GM19438 (cell line): Measurements from ENCODE around the gene SCAP.

Experiments
- ATAC-seq: cut with Tn5 transposase; IDR thresholded peaks from one replicate; pipeline ENCODE4 v1.9.1; 2021; ENCODE audit warnings: low read depth; ENCODE audit not compliant: unreplicated experiment

Gene SCAP

DNA sequence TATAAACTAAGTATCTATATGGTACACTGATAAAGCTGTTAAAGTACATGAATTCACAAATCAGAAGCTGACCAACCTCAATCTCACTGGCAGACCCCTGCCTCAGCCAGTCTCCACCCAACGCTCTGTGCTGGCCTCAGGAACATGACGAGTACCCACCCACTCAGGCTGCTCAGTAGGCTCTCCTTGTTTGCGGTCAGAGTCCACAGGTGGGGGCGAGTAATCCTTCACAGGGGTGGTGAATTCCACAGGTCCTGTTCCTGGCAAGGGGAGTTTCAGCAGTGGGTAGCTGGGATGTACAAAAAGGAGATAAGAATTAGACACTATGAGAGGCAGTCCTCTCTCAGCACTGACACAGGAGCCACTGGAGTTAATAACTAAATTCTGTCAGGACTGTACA, 40.9 kb downstream of the SCAP start:
- no peak for ATAC-seq

DNA sequence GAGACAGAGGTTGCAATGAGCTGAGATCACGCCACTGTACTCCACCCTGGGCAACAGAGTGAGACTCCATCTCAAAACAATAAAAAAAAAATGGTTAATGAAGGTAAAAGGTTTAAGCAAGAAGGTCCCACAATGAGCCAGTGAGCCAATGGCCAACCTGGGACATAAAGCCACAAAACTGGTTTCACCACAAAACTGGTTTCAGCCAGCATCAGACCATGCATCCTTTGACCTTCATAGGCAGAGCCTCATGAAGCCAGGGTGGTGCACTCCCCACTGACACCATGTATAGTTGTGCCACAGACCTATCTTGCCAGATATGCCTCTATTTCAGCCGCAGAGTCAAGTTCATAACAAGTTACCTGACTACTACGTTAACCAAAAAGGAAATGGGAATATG, 41.9 kb downstream of the SCAP start:
- no peak for ATAC-seq

DNA sequence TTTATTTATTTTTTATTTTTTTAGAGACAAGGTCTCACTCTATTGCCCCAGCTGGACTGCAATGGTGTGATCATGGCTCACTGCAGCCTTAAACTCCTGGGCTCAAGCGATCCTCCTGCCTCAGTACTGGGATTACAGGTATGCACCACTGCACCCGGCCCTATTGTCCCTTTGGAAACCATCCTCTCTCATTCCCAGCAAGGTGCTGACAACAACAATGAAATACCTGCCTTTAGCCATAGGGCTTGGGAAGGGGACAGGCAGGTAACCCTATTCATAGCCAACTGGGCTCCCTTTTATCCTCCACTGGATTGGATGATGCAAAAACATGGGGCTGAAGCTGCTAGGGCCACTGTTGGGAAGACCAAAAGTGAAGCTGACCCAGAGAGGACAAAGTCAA, 43.1 kb downstream of the SCAP start:
- ATAC-seq = no peak

DNA sequence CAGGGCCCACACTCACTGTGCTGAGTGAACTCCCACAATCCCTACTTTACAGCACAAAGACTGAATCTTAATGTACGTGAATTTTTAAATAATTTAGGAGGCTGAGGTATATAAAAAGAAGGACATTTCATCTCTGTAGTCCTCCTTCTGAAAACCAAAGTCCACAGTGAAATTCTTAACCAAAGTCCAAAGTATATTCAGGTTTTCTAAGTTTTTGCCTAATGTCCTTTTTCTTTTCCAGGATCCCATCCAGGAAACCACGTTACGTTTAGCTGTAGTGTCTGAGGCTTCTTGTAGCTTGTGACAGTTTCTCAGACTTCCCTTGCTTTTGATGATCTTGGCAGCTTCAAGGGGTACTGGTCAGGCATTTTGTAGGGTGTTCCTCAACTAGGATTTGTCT, 44.5 kb downstream of the SCAP start:
- no peak for ATAC-seq

DNA sequence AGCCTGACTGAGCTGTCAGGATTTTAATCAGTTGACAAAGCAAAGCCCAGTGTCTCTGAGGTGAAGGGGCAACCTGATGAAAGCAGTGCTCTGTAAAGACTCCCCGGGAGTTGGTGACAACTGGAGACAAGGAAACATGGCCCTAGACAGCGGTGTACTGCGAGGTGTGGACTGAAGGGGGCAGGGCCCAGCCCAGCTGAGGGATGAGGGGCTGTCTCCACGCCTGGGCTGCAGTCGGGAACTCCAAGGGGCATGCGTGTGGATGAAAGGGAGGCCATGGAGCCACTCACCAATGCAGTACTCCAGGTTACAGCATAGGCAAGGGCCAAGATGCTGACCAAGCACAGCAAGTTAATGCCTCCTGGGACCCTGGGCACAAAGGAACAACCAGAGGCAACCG, 45.1 kb downstream of the SCAP start:
- no peak for ATAC-seq

DNA sequence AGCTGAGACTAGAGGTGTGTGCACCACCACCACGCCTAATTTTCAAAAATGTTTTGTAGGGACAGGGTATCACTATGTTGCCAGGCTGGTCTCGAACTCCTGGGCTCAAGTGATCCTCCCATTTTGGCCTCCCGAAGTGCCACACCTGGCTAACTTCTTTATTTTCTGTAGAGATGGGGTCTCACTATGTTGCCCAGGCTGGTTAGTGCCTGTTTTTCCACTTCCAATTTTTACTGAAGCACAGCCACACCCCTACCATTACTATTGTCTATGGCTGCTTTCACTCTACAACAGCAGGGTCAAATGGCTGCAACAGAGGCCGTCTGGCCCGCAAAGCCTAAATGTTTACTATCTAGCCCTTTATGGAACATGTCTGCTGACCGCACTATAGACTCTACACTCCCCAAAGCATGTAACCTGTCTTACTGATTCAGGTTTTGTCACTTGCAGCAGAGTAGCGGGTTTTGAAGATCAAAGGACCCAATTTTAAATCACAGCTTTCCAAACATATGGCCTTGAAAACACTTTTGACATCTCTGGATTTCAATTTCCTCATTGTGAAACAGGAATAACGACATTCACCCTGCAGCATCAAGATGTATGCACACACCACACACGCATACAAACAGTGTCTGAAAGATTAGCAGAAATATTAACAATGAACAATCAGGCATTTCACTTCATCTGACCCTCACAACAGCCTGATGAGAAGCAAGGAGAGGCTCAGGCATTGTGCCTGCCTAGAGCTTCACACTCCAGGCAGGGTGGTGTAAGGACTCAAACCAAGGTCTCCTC, 46.1 kb downstream of the SCAP start:
- no peak for ATAC-seq

DNA sequence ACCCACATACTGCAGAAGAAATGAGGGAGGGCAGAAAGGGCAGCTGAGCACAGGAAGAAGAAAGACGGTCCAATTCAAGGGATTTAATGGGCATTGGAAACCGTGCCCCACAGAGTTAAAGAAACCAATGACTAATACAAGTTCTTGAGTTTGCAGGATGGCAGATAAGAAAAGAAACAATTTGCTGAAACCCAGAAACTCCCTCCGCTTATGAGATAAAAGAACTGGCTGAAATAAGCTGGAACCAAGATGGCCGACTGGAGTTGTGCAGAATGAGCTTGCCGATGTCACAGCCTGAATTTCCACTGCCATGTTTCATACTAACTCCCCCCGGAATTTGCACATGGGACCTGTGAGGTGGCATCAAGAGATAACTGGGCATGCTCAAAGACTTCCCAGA, 47.1 kb downstream of the SCAP start:
- no peak for ATAC-seq

DNA sequence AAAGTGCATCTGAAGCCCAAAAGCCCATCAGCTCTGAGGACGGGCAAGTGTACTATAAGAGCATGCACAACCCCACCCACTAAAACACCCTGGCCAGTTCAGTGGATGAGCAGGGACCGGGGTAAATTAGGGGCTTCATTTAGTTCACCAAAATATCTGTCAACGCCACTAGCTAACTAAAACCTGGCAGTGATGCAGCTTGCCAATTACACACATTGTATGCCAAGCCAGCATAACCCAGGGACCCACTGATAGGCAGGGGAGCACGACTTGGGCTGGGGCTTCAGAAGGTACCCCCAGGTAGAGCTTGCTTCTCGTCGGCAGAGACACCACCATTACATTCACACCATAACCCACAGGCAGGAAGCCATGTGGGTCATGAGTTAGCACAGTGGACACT, 47.9 kb downstream of the SCAP start:
- no peak for ATAC-seq

DNA sequence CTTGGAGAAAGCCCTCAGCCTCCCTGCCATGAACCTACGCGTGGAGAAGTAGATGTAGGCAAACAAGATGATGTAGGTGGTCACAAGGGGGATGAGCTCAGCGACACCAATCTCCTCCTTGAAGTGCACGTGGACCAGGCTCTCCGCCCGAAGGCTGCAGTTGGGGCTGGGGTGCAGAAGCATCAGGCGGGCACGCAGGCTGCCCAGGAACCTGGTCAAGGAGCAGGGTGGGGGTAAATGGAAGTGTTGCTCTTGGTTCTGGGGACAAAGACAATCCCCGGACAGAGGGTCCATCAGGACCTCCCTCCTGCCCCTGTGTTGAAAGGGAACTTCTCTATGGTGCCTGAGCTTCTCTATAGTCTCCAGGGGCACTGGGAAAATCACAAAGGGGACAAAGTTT, 49.8 kb downstream of the SCAP start:
- ATAC-seq = no peak

DNA sequence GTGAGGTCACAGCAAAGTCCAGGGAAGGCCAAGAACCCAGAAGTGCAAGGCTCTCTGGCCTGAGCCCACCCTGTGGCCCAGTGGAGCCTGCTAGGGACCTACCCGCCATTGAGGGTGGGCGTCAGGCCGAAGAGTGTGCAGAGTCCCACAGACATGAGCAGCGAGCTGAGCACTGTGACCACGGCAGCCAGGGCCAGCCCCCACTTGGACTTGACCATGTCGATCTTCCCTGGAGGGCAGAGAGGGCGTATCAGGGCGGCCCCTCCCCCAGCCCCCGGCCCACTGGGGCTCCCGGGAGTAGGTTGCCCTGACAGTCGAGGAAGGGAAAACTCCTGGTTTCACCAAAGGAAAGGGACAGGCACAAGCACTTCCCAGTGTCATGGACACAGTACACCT, 50.4 kb downstream of the SCAP start:
- no peak for ATAC-seq

DNA sequence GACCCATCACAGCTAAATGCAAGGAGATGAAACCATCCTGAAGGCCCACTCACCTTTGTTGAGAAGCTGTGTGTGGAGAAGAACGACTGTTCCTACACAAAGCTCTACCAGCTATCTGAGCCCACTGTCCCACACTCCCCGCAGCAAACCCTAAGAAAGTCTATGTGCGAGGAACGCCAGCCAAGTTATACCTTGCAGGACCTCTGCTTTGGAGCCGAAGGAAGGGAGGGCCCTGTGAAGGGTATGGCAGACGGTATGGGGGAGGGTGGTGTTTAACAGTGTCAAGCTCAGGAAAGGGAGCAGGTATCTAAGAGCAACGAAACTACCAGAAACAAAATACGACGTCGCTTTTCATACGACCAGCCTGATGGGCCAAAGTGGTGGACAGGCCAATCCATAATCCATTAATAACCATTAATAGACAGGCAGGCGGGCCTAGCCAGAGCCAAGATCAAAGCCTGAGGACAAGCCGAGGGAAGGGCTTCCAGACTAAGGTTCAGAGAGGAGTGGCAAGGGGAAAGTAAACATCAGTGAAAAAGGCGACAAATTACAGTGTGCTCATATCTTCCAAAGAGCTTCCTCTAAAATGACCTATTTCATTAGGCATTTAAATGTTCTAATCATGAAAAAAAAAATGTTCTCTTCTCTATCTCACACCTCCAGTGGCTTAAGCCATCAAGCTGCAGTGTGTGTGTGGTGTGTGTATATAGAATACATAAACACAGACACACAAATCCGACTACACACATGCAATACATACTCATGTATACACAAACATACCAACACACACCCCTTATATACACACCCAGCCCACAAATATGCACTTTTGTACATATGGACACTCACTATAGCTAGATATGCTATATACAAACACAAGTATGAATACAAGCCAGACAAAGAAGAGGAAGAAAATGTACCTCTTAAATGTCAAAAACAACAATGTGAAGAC, 51.0 kb downstream of the SCAP start:
- no peak for ATAC-seq

DNA sequence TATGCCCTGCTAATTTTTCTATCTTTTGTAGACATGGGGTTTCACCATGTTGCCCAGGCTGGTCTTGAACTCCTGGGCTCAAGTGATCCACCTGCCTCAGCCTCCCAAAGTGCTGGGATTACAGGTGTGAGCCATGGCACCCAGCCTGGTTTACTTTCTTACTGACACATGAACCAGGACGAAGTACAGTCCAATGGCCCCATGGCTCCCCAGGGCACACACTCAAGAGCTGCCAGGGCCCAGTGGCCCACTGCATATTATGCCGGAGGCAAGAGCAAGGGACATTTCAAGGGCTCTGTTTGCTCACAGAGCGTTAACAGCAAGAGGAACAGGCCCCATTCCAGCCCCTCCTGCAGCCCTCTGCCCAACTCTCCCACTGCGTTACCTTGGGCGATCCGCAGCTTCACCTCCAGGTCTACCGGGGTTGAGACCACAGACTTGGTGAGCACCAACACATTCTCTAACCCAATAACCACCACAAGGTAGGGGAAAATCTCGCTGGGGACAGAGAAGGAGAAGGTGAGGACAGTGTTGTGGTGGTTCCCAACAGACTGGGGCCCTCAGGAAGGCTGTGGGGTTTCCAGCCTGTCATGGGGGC, 52.1 kb downstream of the SCAP start:
- no peak for ATAC-seq

DNA sequence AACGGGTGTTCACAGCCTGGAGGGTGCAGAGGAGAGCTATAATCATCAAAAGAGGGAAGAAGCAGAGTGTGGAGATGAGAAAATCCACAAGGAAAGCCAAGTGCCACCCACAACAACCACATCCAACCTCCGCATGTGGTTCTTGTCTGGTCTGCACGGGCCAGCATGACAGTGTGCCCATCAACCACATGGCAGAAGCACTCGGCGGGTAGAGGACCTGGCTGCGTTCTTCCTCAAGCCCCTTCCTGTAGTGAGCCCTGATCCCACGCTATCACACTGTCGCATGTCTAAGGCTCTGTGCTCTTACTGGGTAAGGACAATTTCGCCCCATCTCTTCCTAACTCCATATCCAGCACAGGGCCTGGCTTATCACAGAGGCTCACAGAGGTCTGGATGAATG, 53.0 kb downstream of the SCAP start:
- ATAC-seq = no peak

DNA sequence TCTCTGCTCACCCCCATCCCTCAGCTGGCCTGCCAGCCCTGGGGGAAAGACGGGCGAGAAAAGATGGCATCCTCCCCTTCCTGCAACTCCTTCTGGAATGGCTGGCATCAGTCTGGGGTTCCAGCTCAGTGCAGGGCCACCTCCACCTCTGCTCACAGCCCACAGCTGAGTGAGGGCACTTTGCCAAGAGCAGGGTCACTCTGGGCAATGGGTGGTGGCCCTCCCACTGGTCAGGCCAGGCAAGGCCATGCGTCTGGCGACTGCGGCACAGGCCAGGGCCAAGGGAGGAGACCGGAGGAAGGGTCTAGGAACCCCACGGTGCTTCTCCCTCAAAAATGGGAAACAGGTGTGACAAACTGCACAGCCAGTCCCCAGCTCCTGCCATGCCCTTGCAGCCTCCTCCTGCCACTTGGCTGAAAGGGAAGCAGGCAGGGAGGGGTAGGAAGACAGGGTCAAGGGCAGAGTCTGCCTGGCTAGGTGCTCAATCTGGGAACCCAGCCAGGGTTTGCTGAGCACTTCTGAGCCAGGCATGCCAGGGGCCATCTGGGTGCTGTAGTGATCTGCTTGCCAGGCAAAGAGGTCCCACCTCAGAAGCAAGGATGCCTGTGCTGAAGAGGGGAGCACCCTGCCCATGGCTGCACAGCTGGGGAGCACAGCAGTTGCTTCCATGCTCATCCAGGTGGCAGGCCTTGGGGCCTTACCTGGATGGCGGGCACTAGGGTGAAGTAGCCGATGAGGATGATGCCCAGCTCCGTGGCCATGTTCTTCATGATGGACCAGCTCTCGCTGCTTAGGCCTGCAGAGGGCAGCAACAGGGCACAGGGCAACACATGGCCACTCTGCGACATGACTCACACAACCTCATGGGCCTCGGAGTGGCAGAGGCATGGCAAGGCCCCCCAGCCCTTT, 53.7 kb downstream of the SCAP start:
- ATAC-seq = no peak

DNA sequence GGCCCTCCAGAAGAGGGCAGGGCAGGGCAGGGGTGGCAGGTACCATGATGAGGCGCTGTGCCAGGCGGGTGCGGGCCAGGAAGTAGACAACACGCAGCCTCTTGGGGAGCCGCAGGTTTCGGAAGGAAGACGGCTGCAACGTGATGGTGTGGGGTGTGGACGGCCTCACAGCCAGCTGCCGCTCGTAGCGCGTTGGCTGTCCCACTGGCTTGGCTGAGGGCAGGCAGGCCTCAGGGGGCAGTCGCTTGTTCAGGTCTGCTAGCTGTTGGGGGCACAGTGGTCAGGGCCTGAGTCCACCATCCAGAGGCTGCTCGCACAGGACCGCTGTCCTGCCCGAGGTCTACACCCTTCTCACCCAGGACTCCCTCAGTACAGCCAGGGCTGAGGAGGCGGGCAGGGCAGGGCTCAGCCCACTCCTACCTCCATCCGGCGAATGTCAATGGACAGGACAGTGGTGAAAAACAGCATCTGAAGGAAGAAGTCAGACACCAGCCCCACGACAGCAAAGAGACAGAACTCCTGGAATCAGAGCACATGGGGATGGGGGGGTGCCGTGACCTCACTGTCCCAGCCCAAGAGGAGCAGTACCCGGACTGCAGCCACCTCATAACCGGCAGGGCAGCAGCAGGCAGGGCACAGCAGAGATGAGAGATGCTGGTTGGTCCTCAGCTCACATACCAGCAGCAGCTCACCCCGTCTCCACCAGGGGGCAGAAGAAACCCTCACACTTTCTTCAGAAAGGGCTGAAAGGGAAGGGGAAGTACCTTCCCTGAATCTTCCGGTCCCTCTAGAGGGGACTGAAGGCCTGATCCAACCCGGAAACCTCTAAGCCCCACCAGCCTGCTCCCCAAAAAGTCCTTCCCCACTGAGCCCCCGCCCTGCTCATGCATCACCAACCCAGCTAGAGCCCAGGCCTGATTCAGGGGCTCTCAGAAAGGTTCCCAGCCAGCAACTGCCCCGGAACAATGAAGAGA, 54.9 kb downstream of the SCAP start:
- peak; percentile 70 for ATAC-seq

DNA sequence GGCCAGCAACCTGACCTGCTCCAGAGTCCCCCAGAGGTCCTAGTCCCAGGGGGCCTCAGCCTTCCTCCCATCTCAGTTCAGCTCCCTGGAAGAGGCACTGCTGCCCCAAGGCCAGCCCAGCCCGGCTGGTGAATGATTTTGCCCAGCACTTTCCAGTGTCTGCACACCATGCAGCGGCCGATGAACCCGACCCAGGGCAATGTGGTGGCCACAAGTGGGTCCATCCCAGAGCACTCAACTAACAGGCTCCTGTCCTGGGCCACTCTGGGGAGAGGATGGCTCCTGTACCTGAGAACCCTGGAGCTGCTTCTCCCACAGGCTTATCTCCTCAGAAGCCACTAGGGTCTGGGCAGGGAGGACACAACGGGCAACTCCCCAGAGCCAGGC, 55.7 kb downstream of the SCAP start:
- ATAC-seq = no peak

DNA sequence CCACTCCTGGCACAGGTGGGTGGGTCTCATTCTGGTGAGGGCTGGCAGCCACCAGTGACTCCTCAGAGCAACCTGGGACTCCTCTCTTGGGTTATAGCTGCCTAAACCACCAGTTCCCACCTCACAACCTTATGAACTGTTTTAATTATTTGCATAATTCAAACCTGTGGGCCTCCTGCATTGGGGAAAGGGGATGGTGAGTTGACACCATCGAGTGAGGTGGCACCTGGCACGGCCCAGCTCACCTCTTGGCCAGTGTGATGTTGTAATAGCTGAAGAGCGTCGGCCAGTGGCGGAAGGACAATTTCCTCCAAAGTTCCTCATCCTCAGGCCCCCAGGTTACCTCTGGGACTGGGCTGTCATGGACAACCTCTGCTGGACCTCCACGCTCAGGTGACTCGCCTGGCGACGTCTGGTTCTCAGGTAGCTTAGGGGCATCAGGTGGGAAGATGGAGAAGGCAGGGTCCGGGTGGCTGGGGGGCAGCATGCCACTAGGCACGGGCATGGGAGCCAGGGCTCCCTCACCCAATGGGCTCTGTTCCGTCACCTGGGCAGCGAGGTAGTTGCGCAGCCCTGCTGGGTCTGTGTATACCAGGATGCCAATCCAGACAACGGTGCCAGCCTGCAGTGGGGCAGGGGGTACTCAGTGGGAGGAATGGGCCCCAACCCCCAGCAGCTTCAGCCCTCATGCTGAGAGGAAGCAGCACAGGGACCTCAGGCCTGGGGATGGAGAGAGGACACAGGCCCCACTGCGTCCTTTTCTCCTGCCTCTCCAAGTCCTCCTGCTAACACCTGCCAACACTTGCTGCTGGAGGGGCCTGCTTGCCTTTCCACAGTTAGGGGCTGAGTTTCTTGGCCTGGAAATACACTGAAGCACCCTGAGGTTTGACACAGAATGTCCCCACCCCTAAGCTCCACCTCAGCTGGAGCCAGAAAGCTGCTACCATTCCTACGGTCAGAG, 56.4 kb downstream of the SCAP start:
- no peak for ATAC-seq
